Transverse colon (tissue), 4 donors: ENCODE results near the gene FRMPD4.

Experiments used
- POLR2AphosphoS5 ChIP-seq, 3 donors: sonication (generic); formaldehyde crosslinking; IDR thresholded peaks; one replicate each; pipeline ENCODE4 v1.6.1; 2016; ENCODE audit warnings: antibody characterized with exemption in 3 of 3
- TF ChIP-seq, protein P1 (sequence below), 5 experiments: fragments of 200-600 bp in 3 of 5; fragments of 450-650 bp in 2 of 5; sonication (generic) in 3 of 5; IDR thresholded peaks; 1 replicate in 2 of 5; 2 replicates in 3 of 5; pipeline ENCODE4 v1.5.1; 2016 to 2017; ENCODE audit warnings: antibody characterized with exemption in 5 of 5, inconsistent platforms in 3 of 5, mild to moderate bottlenecking in 2 of 5, moderate library complexity in 1 of 5

DNA sequence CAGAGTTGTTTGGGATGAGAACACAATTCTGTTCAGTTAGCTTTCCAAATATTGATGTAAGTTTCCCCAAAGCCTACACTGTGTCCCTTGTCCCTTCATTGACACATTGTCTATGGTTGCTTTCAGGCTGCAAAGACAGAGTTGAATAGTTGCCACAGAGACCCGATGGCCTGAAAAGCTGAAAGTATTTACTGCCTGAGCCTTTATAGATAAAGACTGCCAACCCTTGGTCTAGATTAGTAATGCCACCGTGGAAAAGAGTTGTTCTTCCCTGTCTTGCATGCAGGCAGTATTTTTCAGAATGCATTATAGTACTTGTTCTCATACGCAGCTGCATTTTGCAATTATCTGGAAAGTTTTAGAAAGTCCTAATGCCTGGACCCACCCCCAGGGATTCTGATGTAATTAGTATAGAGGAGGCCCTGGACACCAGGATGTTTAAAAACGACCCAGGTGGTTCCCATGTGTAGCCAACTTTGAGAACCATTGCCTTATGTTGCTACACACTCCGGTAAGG is 180.8 kb downstream of the FRMPD4 start:
- TF ChIP-seq, protein P1, sequence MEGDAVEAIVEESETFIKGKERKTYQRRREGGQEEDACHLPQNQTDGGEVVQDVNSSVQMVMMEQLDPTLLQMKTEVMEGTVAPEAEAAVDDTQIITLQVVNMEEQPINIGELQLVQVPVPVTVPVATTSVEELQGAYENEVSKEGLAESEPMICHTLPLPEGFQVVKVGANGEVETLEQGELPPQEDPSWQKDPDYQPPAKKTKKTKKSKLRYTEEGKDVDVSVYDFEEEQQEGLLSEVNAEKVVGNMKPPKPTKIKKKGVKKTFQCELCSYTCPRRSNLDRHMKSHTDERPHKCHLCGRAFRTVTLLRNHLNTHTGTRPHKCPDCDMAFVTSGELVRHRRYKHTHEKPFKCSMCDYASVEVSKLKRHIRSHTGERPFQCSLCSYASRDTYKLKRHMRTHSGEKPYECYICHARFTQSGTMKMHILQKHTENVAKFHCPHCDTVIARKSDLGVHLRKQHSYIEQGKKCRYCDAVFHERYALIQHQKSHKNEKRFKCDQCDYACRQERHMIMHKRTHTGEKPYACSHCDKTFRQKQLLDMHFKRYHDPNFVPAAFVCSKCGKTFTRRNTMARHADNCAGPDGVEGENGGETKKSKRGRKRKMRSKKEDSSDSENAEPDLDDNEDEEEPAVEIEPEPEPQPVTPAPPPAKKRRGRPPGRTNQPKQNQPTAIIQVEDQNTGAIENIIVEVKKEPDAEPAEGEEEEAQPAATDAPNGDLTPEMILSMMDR (IDR thresholded peaks at IDR 0.05), result no peak
- no peak for TF ChIP-seq POLR2AphosphoS5 (IDR thresholded peaks at IDR 0.05)
